K562 (cell line): ENCODE data around the gene CBX3. TPM values are rescaled to one million over a fixed set of nuclear protein-coding genes. Genes with fewer than 3 reads are reported as not detected.

ENCODE experiments used
- ATAC-seq: fragments of 200-7000 bp; cut with Tn5 transposase; 3 replicates; pipeline ENCODE4 v1.9.1; 2020; ENCODE audit warnings: moderate library complexity
- BruUV-seq: library from RNA; stranded (reverse); fragments of 400-500 nt; replicated peaks from 2 replicates; lab custom pipeline; 2021; lab: Mats Ljungman, UMichigan
- CTCF ChIA-PET: fragments of 300-600 bp; formaldehyde crosslinking; extraction: SDS; loops from one replicate; lab custom pipeline; 2021; ENCODE audit warnings: low intra/inter-chr PET ratio; lab: Yijun Ruan, JAX
- POLR2A ChIA-PET: fragments of 300-600, 350-650 bp; sonication (Branson Sonifier 250); formaldehyde crosslinking; extraction: SDS; loops from one replicate; lab custom pipeline; 2021; ENCODE audit warnings: antibody characterized with exemption, inconsistent platforms; lab: Yijun Ruan, JAX
- DNase-seq, 4 experiments: peaks; one replicate each; pipeline versions ENCODE4 v3.0.0 to v3.0.0-alpha.2; 2011 to 2018; ENCODE audit warnings: low spot score in 3 of 4, mixed read lengths in 3 of 4; ENCODE audit errors: extremely low read depth in 1 of 4
- FAIRE-seq: peaks from 2 replicates; lab custom pipeline; 2011; peaks lifted over from hg19 to GRCh38; lab: Jason Lieb, UNC
- H2AFZ ChIP-seq: 2 replicates; pipeline ENCODE4 v1.6.0; 2011; ENCODE audit warnings: low read depth, low read length, control low read depth, inconsistent platforms
- H3K27ac ChIP-seq: fragments of 200-600 bp; 3 replicates; pipeline ENCODE4 v1.8.0; 2011; ENCODE audit warnings: low read depth, mild to moderate bottlenecking, control low read depth, inconsistent platforms, low read length, moderate library complexity, mixed read lengths; ENCODE audit errors: extremely low read depth
- H3K27me3 ChIP-seq, 2 experiments: fragments of 300-600 bp in 1 of 2; 2 replicates in 1 of 2; 3 replicates in 1 of 2; pipeline versions ENCODE4 v1.6.0 to v1.8.0; 2011; ENCODE audit warnings: inconsistent platforms in 2 of 2, low read length in 2 of 2, mild to moderate bottlenecking in 1 of 2, mixed read lengths in 1 of 2, moderate library complexity in 1 of 2; ENCODE audit not compliant: control insufficient read depth in 2 of 2, insufficient read depth in 2 of 2
- H3K36me3 ChIP-seq: fragments of 300-600 bp; 3 replicates; pipeline ENCODE4 v1.8.0; 2011; ENCODE audit warnings: mild to moderate bottlenecking, low read length, inconsistent platforms; ENCODE audit not compliant: control insufficient read depth, insufficient read depth
- H3K4me1 ChIP-seq, 2 experiments: fragments of 200-600 bp in 1 of 2; replicated peaks in 1 of 2; 2 replicates in 1 of 2; 3 replicates in 1 of 2; pipeline versions ENCODE4 v1.5.1 to v1.8.0; 2011; ENCODE audit warnings: inconsistent platforms in 2 of 2, low read length in 2 of 2, mild to moderate bottlenecking in 1 of 2, mixed read lengths in 1 of 2, moderate library complexity in 1 of 2; ENCODE audit not compliant: control insufficient read depth in 2 of 2, insufficient read depth in 2 of 2
- H3K4me2 ChIP-seq: 2 replicates; pipeline ENCODE4 v1.6.1; 2011; ENCODE audit warnings: low read length, control low read depth, inconsistent platforms, mixed read lengths; ENCODE audit not compliant: insufficient read depth
- H3K4me3 ChIP-seq: fragments of 200-600 bp; sonication (generic), shearing (Covaris generic); 2 replicates; pipeline ENCODE4 v1.5.1; 2016; ENCODE audit warnings: control low read depth, inconsistent platforms
- H3K79me2 ChIP-seq: fragments of 200-600 bp; 3 replicates; pipeline ENCODE4 v1.8.0; 2011; ENCODE audit warnings: low read length, inconsistent platforms; ENCODE audit not compliant: control insufficient read depth, insufficient read depth
- H3K9ac ChIP-seq, 2 experiments: 2 replicates each; pipeline versions ENCODE4 v1.6.0 to v1.6.1; 2011; ENCODE audit warnings: low read depth in 2 of 2, low read length in 2 of 2, control low read depth in 1 of 2, inconsistent platforms in 1 of 2, mild to moderate bottlenecking in 1 of 2, mixed read lengths in 1 of 2; ENCODE audit not compliant: insufficient read depth in 1 of 2
- H3K9me1 ChIP-seq: one replicate; pipeline ENCODE4 v1.6.0; 2011; ENCODE audit warnings: inconsistent platforms, mild to moderate bottlenecking, low read length, moderate library complexity; ENCODE audit not compliant: control insufficient read depth, insufficient read depth
- H3K9me3 ChIP-seq: replicated peaks from 2 replicates; pipeline ENCODE4 v1.5.1; 2011; ENCODE audit warnings: low read depth, low read length, inconsistent platforms; ENCODE audit not compliant: control insufficient read depth, insufficient read depth
- H4K20me1 ChIP-seq: replicated peaks from 2 replicates; pipeline ENCODE4 v1.6.1; 2011; ENCODE audit warnings: low read length, inconsistent platforms, mixed read lengths; ENCODE audit not compliant: control insufficient read depth, insufficient read depth
- CBFA2T2 ChIP-seq: fragments of 450-650 bp; conservative IDR thresholded peaks from 2 replicates; pipeline ENCODE4 v1.6.1; 2017; ENCODE audit warnings: mild to moderate bottlenecking
- CBFA2T3 ChIP-seq: fragments of 450-650 bp; IDR thresholded peaks from 2 replicates; pipeline ENCODE4 v1.6.1; 2017
- LCOR ChIP-seq: sonication (generic); formaldehyde crosslinking; IDR thresholded peaks from 2 replicates; pipeline ENCODE4 v1.8.0; 2022; ENCODE audit warnings: mild to moderate bottlenecking, missing genetic modification reagents
- NCOR1 ChIP-seq: fragments of 450-650 bp; IDR thresholded peaks from 2 replicates; pipeline ENCODE4 v1.6.1; 2016; ENCODE audit warnings: mild to moderate bottlenecking, moderate library complexity
- NFIC ChIP-seq: fragments of 450-650 bp; IDR thresholded peaks from 2 replicates; pipeline ENCODE4 v1.6.1; 2017; ENCODE audit warnings: mild to moderate bottlenecking, inconsistent platforms
- RBM25 ChIP-seq: fragments of 200-400 bp; formaldehyde crosslinking; IDR thresholded peaks from 2 replicates; pipeline ENCODE4 v1.6.1; 2018; ENCODE audit warnings: low read length, low read depth, moderate library complexity; ENCODE audit not compliant: severe bottlenecking
- SAFB ChIP-seq: fragments of 200-400 bp; formaldehyde crosslinking; IDR thresholded peaks from 2 replicates; pipeline ENCODE4 v1.6.1; 2017; ENCODE audit warnings: low read depth, low read length, borderline replicate concordance
- SMARCC2 ChIP-seq: fragments of 450-650 bp; IDR thresholded peaks from 2 replicates; pipeline ENCODE4 v1.6.1; 2017; ENCODE audit warnings: antibody characterized with exemption, moderate library complexity, mild to moderate bottlenecking, low read depth
- SNRNP70 ChIP-seq: fragments of 200-400 bp; formaldehyde crosslinking; optimal IDR thresholded peaks from 2 replicates; pipeline ENCODE3; 2017; ENCODE audit warnings: low read depth, low read length
- TAL1 ChIP-seq: fragments of 450-650 bp; IDR thresholded peaks from 2 replicates; pipeline ENCODE4 v1.6.1; 2016; ENCODE audit warnings: mild to moderate bottlenecking
- TCF3 ChIP-seq: sonication (generic); formaldehyde crosslinking; IDR thresholded peaks from 2 replicates; pipeline ENCODE4 v1.4.0; 2020; ENCODE audit warnings: mild to moderate bottlenecking, missing genetic modification reagents
- TCF7L2 ChIP-seq: fragments of 150-350 bp; IDR thresholded peaks from 2 replicates; pipeline ENCODE4 v1.6.1; 2016; ENCODE audit warnings: low read depth, mild to moderate bottlenecking, low read length, moderate library complexity
- TEAD4 ChIP-seq, 2 experiments: sonication (generic) in 1 of 2; formaldehyde crosslinking in 1 of 2; IDR thresholded peaks; 2 replicates each; pipeline versions ENCODE4 v1.6.1 to v1.8.0; 2012 to 2022; ENCODE audit warnings: borderline replicate concordance in 1 of 2, inconsistent platforms in 1 of 2, low read length in 1 of 2, mild to moderate bottlenecking in 1 of 2, missing genetic modification reagents in 1 of 2
- ZFP36 ChIP-seq: fragments of 150-350 bp; IDR thresholded peaks from 2 replicates; pipeline ENCODE4 v1.6.1; 2018; ENCODE audit warnings: low read length, low read depth; ENCODE audit not compliant: partially characterized antibody
- WGBS: fragments of 100-300 bp; shearing (Covaris generic); methylation state at CpG from one replicate; pipeline ENCODE4 v1.1.6; 2016; ENCODE audit warnings: low coverage, mixed read lengths; ENCODE audit not compliant: insufficient coverage; ENCODE audit errors: missing lambda C conversion rate; 5-methylcytosine and 5-hydroxymethylcytosine counted together
- in situ Hi-C: fragments of 300-500 bp; cut with MboI; formaldehyde crosslinking; loops from 4 replicates; pipeline ENCODE4 v1.15.0; 2018; ENCODE audit warnings: inconsistent platforms, mixed read lengths
- intact Hi-C: fragments of 100-400 bp; cut with micrococcal nuclease; formaldehyde crosslinking; loops from 2 replicates; pipeline ENCODE4 v1.14.2; 2022
- polyA plus RNA-seq, 8 experiments: library from polyadenylated mRNA; depleted of rRNA in 4 of 8; stranded (reverse) in 5 of 8; unstranded in 3 of 8; fragments of >200 nt; fragmentation: Nextera tagmentation in 2 of 8; fragmentation: Illumina TruSeq in 1 of 8; extraction: Ambion mirVana in 2 of 8; extraction: Trizol in 1 of 8; gene quantifications; 2 replicates each; pipeline versions ENCODE4 v1.2.1 to v1.2.3, GENCODE V29; 2011 to 2014; ENCODE audit warnings: inconsistent platforms in 1 of 8, missing spikeins in 1 of 8
- total RNA-seq, 7 experiments: library from RNA; depleted of rRNA in 6 of 7; stranded (reverse); fragments of >200 nt in 6 of 7; fragmentation: Illumina TruSeq in 2 of 7; extraction: Trizol in 2 of 7; gene quantifications; 2 replicates each; pipeline versions ENCODE4 v1.2.1 to v1.2.3, GENCODE V29; 2011 to 2021; ENCODE audit warnings: low replicate concordance in 1 of 7
- TF ChIP-seq, protein P1 (sequence below): fragments of 200-800 bp; sonication (Bioruptor generic); IDR thresholded peaks from 2 replicates; pipeline ENCODE4 v1.6.1; 2017; ENCODE audit warnings: missing genetic modification characterization, missing compliant biosample characterization
- TF ChIP-seq, protein P2 (sequence below): sonication (generic); formaldehyde crosslinking; IDR thresholded peaks from 2 replicates; pipeline ENCODE4 v1.8.1; 2023; ENCODE audit warnings: missing genetic modification reagents, mild to moderate bottlenecking, borderline replicate concordance

Gene CBX3
- total and polyA plus RNA-seq, 9 of the 15 experiments (the other 6 are each of a cell fraction or from before 2014, with no cell fraction given) = 198 to 413 (median 328) TPM

DNA sequence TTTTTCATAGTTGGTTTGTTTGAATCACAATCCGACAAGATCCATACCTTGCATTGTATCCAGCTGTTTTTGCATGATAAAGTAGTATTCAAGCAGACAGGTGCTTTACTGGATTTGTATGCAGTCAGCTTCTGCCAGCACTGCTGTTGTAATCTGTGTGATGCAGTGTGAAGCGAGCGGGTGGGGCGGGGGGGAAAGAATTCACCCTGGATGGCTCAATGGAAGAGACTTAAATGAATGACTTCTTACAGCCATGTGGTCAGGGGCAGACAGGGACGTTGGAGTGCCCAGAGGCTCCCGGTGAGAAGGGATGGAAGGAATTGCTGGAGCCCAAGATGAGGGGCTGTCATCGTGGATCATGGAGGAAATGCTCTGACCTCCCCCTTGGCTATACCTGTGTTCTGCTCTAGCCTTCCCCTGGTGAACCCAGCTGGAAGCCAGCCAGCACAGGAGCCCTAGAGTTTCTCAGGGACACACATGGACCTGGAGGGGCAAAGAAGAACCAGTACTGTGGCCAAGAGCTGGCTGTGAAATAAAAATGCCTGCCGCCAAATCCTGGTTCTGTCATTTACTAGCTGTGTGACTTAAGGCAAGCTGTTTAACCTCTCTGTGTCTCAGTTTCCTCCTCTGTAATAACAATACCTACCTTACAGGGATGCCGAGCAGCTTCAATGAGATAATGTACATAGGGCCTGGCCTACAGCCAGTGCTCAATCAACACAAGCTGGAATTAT, 35.4 kb upstream of the CBX3 start:
- Histone ChIP-seq H2AFZ (no peak overlapping the region), H4K20me1 (peaks cover 11% of the 10 kb centered on the region; the same call in 1 of the 2 replicates), H3K4me1 (peaks cover 7 to 13% of the 10 kb centered on the region in 2 experiments; a peak in 4 of 5 replicates), H3K79me2 (peaks cover 15% of the 10 kb centered on the region), H3K36me3 (no peaks in the 10 kb centered on the region; the same call in 2 of the 3 replicates), H3K4me3 (no peak overlapping the region), H3K9ac (peak overlapping the region in 1 of 2 experiments; percentile 69; a peak in 1 of 4 replicates), H3K9me3 (no peaks in the 10 kb centered on the region), H3K4me2 (no peak overlapping the region; the same call in 1 of the 2 replicates), H3K27me3 (no peaks in the 10 kb centered on the region), H3K27ac (no peak overlapping the region), H3K9me1 (no peaks in the 10 kb centered on the region)
- POLR2A ChIA-PET = interaction anchor here (0.8 to 2.5 kb wide), 7 partner anchors 10 to 32 kb away, joined by 3 to 17 read pairs (median 6); partner anchors contain the start of gene NFE2L3
- in situ Hi-C loops (no loop called here), intact Hi-C loops (no loop called here)
- CTCF ChIA-PET = no interaction called here
- peak; percentile 78 for ATAC-seq
- TF ChIP-seq, protein P1, sequence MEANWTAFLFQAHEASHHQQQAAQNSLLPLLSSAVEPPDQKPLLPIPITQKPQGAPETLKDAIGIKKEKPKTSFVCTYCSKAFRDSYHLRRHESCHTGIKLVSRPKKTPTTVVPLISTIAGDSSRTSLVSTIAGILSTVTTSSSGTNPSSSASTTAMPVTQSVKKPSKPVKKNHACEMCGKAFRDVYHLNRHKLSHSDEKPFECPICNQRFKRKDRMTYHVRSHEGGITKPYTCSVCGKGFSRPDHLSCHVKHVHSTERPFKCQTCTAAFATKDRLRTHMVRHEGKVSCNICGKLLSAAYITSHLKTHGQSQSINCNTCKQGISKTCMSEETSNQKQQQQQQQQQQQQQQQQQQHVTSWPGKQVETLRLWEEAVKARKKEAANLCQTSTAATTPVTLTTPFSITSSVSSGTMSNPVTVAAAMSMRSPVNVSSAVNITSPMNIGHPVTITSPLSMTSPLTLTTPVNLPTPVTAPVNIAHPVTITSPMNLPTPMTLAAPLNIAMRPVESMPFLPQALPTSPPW (CRISPR knock-in tag) = peak; percentile 37; the same call in 1 of the 2 replicates
- TF ChIP-seq CBFA2T2 (peak; percentile 48; the same call in 1 of the 2 replicates), NCOR1 (peak; percentile 32; the same call in 1 of the 2 replicates), LCOR (CRISPR knock-in tag) (no peak), TEAD4 (IDR thresholded peaks at IDR 0.05; ENCODE audit: low read length) (peak; percentile 49; the same call in 1 of the 2 replicates), TEAD4 (CRISPR knock-in tag; IDR thresholded peaks at IDR 0.05; ENCODE audit: borderline replicate concordance) (no peak), ZFP36 (peak; percentile 66), RBM25 (peak; percentile 55), TAL1 (peak; percentile 44; the same call in 1 of the 2 replicates), TCF3 (CRISPR knock-in tag) (peak; percentile 38; the same call in 1 of the 2 replicates), NFIC (peak; percentile 22; the same call in 1 of the 2 replicates), SAFB (no peak), CBFA2T3 (peak; percentile 71), SMARCC2 (no peak), TCF7L2 (no peak), SNRNP70 (no peak)
- TF ChIP-seq, protein P2, sequence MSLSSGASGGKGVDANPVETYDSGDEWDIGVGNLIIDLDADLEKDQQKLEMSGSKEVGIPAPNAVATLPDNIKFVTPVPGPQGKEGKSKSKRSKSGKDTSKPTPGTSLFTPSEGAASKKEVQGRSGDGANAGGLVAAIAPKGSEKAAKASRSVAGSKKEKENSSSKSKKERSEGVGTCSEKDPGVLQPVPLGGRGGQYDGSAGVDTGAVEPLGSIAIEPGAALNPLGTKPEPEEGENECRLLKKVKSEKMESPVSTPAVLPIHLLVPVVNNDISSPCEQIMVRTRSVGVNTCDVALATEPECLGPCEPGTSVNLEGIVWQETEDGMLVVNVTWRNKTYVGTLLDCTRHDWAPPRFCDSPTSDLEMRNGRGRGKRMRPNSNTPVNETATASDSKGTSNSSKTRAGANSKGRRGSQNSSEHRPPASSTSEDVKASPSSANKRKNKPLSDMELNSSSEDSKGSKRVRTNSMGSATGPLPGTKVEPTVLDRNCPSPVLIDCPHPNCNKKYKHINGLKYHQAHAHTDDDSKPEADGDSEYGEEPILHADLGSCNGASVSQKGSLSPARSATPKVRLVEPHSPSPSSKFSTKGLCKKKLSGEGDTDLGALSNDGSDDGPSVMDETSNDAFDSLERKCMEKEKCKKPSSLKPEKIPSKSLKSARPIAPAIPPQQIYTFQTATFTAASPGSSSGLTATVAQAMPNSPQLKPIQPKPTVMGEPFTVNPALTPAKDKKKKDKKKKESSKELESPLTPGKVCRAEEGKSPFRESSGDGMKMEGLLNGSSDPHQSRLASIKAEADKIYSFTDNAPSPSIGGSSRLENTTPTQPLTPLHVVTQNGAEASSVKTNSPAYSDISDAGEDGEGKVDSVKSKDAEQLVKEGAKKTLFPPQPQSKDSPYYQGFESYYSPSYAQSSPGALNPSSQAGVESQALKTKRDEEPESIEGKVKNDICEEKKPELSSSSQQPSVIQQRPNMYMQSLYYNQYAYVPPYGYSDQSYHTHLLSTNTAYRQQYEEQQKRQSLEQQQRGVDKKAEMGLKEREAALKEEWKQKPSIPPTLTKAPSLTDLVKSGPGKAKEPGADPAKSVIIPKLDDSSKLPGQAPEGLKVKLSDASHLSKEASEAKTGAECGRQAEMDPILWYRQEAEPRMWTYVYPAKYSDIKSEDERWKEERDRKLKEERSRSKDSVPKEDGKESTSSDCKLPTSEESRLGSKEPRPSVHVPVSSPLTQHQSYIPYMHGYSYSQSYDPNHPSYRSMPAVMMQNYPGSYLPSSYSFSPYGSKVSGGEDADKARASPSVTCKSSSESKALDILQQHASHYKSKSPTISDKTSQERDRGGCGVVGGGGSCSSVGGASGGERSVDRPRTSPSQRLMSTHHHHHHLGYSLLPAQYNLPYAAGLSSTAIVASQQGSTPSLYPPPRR (CRISPR knock-in tag) = no peak
- no peak for FAIRE-seq
- 34% methylated on average over 9 of the region's 9 CpGs for WGBS
- no TSS peak for BruUV-seq
- no peak for DNase-seq
